HEK293T (cell line): ENCODE measurements around the gene LTA4H.

Source experiments
- ARNT ChIP-seq: fragments of 450-650 bp; IDR thresholded peaks from 2 replicates; pipeline ENCODE4 v1.6.1; 2017; ENCODE audit warnings: mild to moderate bottlenecking
- BHLHE40 ChIP-seq: fragments of 450-650 bp; IDR thresholded peaks from 2 replicates; pipeline ENCODE4 v1.6.1; 2016; ENCODE audit warnings: mild to moderate bottlenecking, moderate library complexity, borderline replicate concordance
- CTBP1 ChIP-seq: fragments of 450-650 bp; IDR thresholded peaks from 2 replicates; pipeline ENCODE4 v1.6.1; 2016; ENCODE audit warnings: borderline replicate concordance
- ELF4 ChIP-seq: fragments of 450-650 bp; IDR thresholded peaks from 2 replicates; pipeline ENCODE4 v1.6.1; 2017; ENCODE audit warnings: antibody characterized with exemption
- FOXK2 ChIP-seq: fragments of 450-650 bp; IDR thresholded peaks from 2 replicates; pipeline ENCODE4 v1.6.1; 2016; ENCODE audit warnings: mild to moderate bottlenecking
- FOXM1 ChIP-seq: fragments of 450-650 bp; IDR thresholded peaks from 2 replicates; pipeline ENCODE4 v1.6.1; 2017; ENCODE audit warnings: mild to moderate bottlenecking, borderline replicate concordance
- L3MBTL2 ChIP-seq: fragments of 450-650 bp; conservative IDR thresholded peaks from 2 replicates; pipeline ENCODE4 v1.6.1; 2016; ENCODE audit warnings: mild to moderate bottlenecking
- LEF1 ChIP-seq: fragments of 450-650 bp; IDR thresholded peaks from 2 replicates; pipeline ENCODE4 v1.6.1; 2017; ENCODE audit warnings: mild to moderate bottlenecking, borderline replicate concordance
- NFRKB ChIP-seq: fragments of 450-650 bp; IDR thresholded peaks from 2 replicates; pipeline ENCODE4 v1.6.1; 2016; ENCODE audit warnings: mild to moderate bottlenecking, moderate library complexity
- PKNOX1 ChIP-seq: fragments of 450-650 bp; IDR thresholded peaks from 2 replicates; pipeline ENCODE4 v1.6.1; 2016
- SP1 ChIP-seq: fragments of 450-650 bp; IDR thresholded peaks from 2 replicates; pipeline ENCODE4 v1.6.1; 2017
- TARDBP ChIP-seq: fragments of 450-650 bp; IDR thresholded peaks from 2 replicates; pipeline ENCODE4 v1.6.1; 2016

DNA sequence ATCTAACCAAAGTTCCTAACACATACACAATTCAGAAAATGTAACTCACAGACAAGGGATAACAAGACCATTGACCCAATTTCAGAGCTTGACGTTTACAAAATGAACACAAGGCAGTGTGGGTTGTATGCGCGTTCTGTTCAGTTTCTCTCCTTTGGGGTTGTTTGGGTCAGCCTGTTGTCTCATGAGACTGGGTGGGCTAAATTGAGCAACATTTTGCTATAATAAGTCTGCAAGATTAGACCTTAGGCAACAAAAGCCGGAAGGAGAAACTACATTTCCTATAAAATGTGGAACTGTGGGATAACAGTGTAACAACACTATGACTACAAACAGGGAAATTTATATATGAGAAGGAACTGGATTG lies 18.8 kb upstream of the LTA4H start:
- TF ChIP-seq CTBP1 (no peak), SP1 (no peak), NFRKB (no peak), ELF4 (no peak), FOXM1 (no peak), FOXK2 (no peak), L3MBTL2 (no peak), ARNT (no peak), PKNOX1 (no peak), TARDBP (no peak), LEF1 (no peak), BHLHE40 (no peak)
